GM19035 (cell line): ENCODE results near the gene PSMB3.
"Not testable (repeated sequence)": the region's sequence is repeated elsewhere in the genome, so short reads cannot be mapped to it uniquely, and the experiment has no call there.

Source experiments
- ATAC-seq: cut with Tn5 transposase; IDR thresholded peaks from one replicate; pipeline ENCODE4 v1.9.1; 2021; ENCODE audit not compliant: unreplicated experiment

PSMB3 gene

DNA sequence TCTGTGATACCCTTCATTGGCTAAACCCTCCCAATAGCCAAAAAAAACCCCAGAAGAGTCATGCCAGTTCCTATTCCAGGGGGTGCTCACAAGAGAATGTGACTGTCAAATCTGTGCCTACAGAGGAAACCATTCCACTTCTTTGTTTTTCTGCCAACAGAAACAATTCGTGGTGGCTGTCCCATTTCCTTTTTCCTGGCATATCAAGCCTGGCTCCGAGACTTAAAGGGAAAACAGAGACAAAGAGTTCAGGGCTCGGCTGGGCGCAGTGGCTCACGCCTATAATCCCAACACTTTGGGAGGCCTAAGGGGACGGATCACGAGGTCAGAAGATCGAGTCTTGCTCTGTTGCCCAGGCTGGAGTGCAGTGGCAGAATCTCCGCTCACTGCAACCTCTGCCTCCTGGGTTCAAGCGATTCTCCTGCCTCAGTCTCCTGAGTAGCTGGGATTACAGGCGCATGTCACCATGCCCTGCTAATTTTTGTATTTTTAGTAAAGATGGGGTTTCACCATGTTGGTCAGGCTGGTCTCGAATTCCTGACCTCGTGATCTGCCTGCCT lies 37.7 kb downstream of the PSMB3 start:
- not testable (repeated sequence) for ATAC-seq

DNA sequence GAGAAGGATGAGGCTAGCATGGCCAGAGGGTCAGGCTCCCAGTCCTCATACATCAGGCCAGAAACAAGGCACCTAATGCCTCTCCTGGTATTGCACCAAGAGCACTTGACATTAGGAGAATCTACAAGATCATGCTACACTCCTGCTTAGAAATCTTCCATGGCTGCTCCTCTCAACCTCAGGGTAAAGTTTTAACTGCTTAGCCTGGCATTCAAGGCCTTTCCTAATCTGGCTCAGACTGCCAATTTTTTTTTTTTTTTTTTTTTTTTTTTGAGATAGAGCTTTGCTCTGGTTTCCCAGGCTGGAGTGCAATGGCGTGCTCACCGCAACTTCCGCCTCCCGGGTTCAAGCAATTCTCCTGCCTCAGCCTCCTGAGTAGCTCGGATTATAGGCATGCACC lies 38.6 kb downstream of the PSMB3 start:
- no peak for ATAC-seq

DNA sequence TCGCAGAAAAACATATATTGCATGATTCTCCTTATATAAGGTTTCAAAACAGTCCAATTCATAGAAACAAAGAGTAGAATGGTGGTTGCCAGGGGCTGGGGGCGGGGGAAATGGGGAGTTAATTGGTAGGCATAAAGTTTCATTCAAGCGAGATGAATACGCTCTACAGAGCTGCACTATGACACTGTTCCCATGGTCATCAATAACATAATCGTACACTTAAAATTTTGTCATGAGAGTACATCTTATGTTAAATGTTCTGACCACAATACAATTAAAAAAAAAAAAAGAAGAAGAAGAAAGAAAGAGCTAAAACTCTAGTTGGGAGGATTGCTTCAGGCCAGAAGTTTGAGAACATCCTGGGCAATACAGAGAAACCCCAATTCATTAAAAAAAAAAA lies 41.7 kb downstream of the PSMB3 start:
- ATAC-seq = no peak

DNA sequence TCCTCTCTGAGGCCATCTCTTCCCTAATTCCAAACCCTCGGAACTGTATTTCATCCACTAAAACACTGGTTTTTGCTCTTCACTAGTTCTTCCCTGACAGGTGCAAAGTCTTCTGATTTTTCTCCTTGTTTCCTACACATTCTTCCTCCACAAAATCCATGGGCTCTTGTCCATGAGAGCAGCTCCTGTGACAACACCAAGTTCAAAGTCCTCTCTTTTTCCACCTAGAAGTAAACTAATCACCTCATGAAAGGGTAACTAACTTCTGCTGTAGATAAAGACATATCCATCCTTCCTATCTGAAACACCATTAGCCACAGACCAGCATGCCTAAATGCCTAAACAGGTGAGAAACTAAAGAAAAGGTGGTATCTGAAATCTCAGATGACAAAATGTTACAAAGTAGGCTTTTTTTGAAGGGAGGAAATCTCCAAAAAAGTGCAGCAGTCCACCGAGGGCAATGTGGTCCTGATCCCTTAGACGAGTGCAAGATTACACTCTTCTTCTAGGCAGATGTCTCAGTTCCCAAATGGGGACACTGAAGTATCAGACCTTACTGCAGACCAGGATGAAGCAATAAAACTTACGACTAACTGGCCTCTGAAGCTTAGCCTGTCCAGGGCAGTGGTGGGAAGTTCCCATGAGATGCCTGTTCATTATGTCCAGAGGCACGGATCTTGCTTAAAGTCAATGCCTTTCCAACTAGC lies 44.1 kb downstream of the PSMB3 start:
- ATAC-seq = no peak

DNA sequence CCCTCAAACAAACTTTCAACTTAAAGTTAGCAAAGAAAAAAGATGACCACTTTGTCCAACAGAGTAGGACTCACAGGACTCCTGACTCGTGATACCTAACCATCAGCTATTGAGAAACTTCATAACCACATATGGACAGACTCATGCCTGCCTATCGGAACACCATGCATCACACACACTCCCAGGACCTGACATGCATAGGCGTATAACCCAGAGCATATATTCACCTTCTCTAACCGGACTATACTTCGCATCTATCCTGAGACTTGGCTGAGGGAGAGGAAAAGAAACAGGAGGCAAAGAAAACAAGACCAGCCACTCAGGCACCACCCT lies 44.6 kb downstream of the PSMB3 start:
- ATAC-seq = no peak

DNA sequence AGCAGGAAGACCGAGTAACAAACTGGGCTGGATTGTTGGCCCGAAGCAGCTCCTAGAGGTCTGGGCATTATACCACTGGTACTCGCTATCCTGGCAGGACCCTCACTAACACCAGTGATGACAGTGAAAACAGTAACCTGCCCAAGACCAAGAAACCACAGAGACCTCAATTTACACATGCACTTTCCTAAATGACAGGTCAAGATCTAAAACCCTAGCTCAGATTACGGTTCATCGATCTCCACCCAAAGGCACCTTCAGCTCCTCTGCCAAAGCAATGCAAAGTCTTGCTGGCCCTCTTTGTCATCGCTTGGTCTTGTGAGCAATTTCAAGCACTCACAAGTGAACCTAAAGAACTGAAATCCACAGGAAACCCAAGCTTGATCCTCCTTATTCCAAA lies 45.3 kb downstream of the PSMB3 start:
- ATAC-seq = no peak

DNA sequence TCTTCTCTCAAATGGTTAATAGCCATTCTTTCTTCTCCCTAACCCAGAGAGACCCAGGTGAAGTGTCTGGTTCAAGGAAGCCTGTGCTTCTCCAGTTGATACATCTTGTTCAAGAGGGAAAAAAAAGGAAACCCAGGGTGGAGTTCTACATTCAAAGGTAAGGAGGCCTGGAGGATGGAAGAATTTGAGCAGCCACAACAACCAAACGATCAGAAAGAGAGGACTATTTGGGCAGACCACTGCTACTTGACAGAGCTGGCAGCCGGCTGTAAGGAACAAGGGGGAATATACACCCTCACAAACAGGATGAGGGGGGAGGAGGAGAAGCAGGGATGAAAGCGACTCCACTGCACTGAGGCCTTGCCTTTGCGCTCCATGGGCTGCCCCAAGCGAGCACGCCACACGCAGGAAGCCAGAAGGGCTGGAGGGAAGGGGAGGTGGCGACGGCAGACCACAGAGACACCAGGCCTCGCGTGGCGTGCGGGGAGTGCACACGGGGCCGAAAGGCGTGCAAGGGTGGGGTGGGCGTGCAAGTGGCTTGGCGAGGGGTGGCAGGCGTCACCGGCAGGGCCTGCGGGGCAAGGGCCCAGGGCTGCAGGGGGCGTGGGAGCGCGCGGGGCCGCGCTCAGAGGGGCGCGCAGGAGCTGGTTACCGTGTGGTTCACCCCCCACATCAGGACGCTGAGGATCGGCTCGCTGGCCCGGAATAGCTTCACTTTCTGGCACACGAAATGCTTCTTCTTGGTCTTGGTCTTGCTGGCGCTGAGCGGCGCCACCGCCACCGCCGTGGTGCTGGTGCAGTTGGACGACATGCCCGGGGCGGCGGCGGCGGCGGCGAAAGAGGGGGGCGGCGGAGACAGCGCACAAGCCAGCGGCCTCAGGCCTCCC lies 46.3 kb downstream of the PSMB3 start:
- ATAC-seq = peak; percentile 28

DNA sequence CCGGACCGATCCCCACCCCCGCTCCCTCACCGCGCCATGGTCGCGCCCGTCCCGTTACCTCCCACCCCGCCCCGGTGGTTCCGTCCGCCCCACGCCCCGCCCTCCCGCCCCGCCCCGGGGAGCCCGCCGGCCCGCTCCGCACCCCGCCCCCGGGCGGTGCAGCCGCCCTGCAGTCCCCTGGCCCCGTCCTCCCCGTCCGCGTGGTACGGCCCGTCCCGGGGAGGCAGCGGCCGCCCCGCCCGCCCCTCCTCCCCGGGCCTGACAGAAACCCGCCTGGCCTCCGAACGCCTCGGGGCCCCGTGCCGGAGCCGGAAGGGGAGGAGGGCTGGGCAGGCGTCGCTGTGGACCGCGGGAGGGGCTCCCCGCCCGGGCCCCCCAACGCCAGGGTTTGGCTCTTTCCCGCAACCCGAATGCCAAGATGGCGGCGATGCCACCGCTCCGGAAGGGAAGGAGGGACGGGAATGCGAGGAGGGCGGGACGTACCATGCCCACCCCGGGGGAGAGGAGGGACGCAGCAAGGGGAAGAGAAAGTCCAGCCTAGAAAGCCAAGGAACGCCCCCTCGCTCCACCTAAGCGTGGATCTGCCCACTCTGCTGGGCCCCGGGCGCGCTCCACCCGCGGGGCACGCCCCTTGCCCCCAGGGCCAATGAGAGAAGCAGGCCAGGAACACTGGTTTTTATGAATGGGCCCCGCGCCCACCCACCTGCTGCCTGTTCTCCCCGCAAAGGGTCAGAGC lies 47.1 kb downstream of the PSMB3 start, which contains the start of gene PIP4K2B:
Gene PIP4K2B (minus strand): TSS at position 56 of the 736 bp plus-strand sequence. CDS start 132 bp downstream, outside the sequence.
- ATAC-seq = peak; percentile 76

DNA sequence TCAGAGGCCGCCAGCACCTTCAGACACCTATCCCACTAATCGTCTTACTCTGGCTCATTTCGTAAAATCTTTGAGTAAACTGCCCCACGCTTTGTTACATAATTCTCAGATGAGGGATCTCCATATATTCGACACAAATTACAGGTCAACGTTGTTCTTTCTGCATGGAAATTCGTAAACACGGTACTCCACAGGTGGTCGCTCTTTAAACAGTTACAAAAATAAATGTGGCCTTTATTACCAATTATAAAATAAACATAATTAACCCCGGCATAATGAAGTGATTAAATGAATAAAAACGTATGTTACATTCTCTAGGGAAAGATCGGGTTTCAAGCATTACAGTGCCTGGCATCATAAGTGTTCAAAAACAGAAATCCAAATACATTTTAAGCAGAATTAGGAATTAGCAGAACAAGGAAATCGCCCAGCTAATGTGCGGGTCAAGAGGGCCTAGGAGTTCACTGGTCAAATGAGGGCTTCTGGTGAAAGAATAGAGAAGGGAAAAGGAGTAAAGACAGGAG lies 47.8 kb downstream of the PSMB3 start:
- ATAC-seq = no peak

DNA sequence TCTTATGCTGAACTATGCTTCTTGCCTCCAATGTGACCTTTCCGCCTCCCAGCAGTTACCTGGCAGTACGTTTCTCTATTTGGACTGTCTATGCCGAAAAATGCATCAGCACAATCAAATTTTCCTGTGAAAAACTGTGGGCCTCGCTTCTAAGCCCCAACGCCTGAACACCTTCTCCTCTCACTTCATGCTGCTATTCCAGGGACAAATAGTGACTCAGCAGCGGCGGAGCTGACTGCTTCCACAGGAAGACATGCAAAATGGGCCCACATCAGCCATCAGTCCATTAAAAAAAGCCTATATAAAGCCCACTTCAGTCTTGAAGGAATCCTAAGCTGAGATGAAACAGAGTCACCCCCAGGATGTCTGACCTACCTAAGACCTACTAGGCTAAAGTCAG lies 57.3 kb downstream of the PSMB3 start:
- ATAC-seq = no peak
